DND-41 (cell line): ENCODE data around the gene HGFAC.

Experiments used
- ATAC-seq: fragments of 200-7000 bp; cut with Tn5 transposase; 3 replicates; pipeline ENCODE4 v1.9.1; 2021; ENCODE audit warnings: low read depth; ENCODE audit not compliant: insufficient read depth
- DNase-seq: peaks from one replicate; pipeline ENCODE4 v3.0.0-alpha.2; 2020
- H2AFZ ChIP-seq: 2 replicates; pipeline ENCODE4 v1.6.0; 2012; ENCODE audit warnings: low read depth, low read length
- H3K27ac ChIP-seq: 2 replicates; pipeline ENCODE4 v1.5.1; 2012; ENCODE audit warnings: low read length, inconsistent platforms
- H3K27me3 ChIP-seq: fragments of 200-600 bp; sonication (generic); 2 replicates; pipeline ENCODE4 v1.6.0; 2012; ENCODE audit warnings: low read length, mild to moderate bottlenecking, inconsistent platforms; ENCODE audit not compliant: insufficient read depth, poor library complexity
- H3K36me3 ChIP-seq: 2 replicates; pipeline ENCODE4 v1.5.1; 2012; ENCODE audit warnings: low read length, inconsistent platforms; ENCODE audit not compliant: insufficient read depth
- H3K4me1 ChIP-seq: 2 replicates; pipeline ENCODE4 v1.5.1; 2012; ENCODE audit warnings: mild to moderate bottlenecking, low read length; ENCODE audit not compliant: insufficient read depth
- H3K4me2 ChIP-seq: 2 replicates; pipeline ENCODE4 v1.6.0; 2012; ENCODE audit warnings: mild to moderate bottlenecking, moderate library complexity, low read length, inconsistent platforms; ENCODE audit not compliant: insufficient read depth
- H3K4me3 ChIP-seq, 2 experiments: fragments of 200-600 bp in 1 of 2; shearing (Covaris generic) in 1 of 2; 2 replicates each; pipeline ENCODE4 v1.5.1; 2012 to 2016; ENCODE audit warnings: inconsistent platforms in 2 of 2, low read length in 2 of 2, mild to moderate bottlenecking in 2 of 2, low read depth in 1 of 2, moderate library complexity in 1 of 2
- H3K79me2 ChIP-seq: 2 replicates; pipeline ENCODE4 v1.6.0; 2012; ENCODE audit warnings: low read length, inconsistent platforms; ENCODE audit not compliant: insufficient read depth
- H3K9ac ChIP-seq: 2 replicates; pipeline ENCODE4 v1.6.0; 2012; ENCODE audit warnings: low read depth, mild to moderate bottlenecking, inconsistent platforms, low read length, moderate library complexity
- H3K9me3 ChIP-seq: 2 replicates; pipeline ENCODE4 v1.5.1; 2012; ENCODE audit warnings: low read length, moderate library complexity, mild to moderate bottlenecking, inconsistent platforms; ENCODE audit not compliant: insufficient read depth, severe bottlenecking
- H4K20me1 ChIP-seq: 2 replicates; pipeline ENCODE4 v1.6.0; 2012; ENCODE audit warnings: low read length; ENCODE audit not compliant: insufficient read depth
- CTCF ChIP-seq: IDR thresholded peaks from 2 replicates; pipeline ENCODE4 v1.5.1; 2012; ENCODE audit warnings: borderline replicate concordance, low read length, moderate library complexity, mild to moderate bottlenecking; ENCODE audit not compliant: poor library complexity, severe bottlenecking; ENCODE audit errors: extremely low read depth
- EZH2 ChIP-seq: IDR thresholded peaks from 3 replicates; pipeline ENCODE4 v1.6.1; 2012; ENCODE audit warnings: borderline replicate concordance, low read depth, mild to moderate bottlenecking, moderate library complexity, low read length, inconsistent platforms; ENCODE audit not compliant: severe bottlenecking

HGFAC gene

GRCh38 chr4:3407171-3407771 lies 34.5 kb upstream of the HGFAC start:
- Histone ChIP-seq H2AFZ (no peak overlapping the region), H3K4me2 (no peak overlapping the region), H3K4me1 (no peaks in the 10 kb centered on the region), H3K27ac (no peak overlapping the region), H3K27me3 (no peaks in the 10 kb centered on the region), H3K9me3 (no peaks in the 10 kb centered on the region), H4K20me1 (peaks cover 21% of the 10 kb centered on the region), H3K4me3 (no peak overlapping the region), H3K36me3 (no peaks in the 10 kb centered on the region), H3K79me2 (no peaks in the 10 kb centered on the region), H3K9ac (no peak overlapping the region)
- DNase-seq = no peak
- no peak for TF ChIP-seq CTCF
- TF ChIP-seq EZH2 = no peak
- no peak for ATAC-seq

GRCh38 chr4:3407930-3408792 lies 33.6 kb upstream of the HGFAC start:
- no peak overlapping the region for H3K9ac ChIP-seq

GRCh38 chr4:3408793-3409330 lies 32.9 kb upstream of the HGFAC start:
- Histone ChIP-seq H3K27ac (no peak overlapping the region), H3K4me2 (no peak overlapping the region), H3K4me1 (no peaks in the 10 kb centered on the region), H3K36me3 (no peaks in the 10 kb centered on the region), H2AFZ (no peak overlapping the region), H3K9me3 (no peaks in the 10 kb centered on the region), H3K4me3 (no peak overlapping the region), H4K20me1 (peaks cover 28% of the 10 kb centered on the region), H3K27me3 (no peaks in the 10 kb centered on the region), H3K9ac (no peak overlapping the region), H3K79me2 (no peaks in the 10 kb centered on the region)
- DNase-seq = no peak
- no peak for ATAC-seq
- TF ChIP-seq CTCF = no peak
- TF ChIP-seq EZH2 = no peak

More at GRCh38 chr4:3407930-3408792, 33.6 kb upstream of the HGFAC start:
- Histone ChIP-seq H3K36me3 (no peaks in the 10 kb centered on the region), H3K4me2 (no peak overlapping the region), H3K9me3 (no peaks in the 10 kb centered on the region), H3K79me2 (no peaks in the 10 kb centered on the region), H2AFZ (no peak overlapping the region), H3K4me3 (no peak overlapping the region), H3K4me1 (no peaks in the 10 kb centered on the region), H3K27ac (no peak overlapping the region), H3K27me3 (no peaks in the 10 kb centered on the region), H4K20me1 (peaks cover 21% of the 10 kb centered on the region)
- TF ChIP-seq EZH2 (no peak), CTCF (no peak)
- ATAC-seq (no peak), DNase-seq (no peak)
